Epithelial cell of proximal tubule (primary cell): ENCODE results near the gene CCDC17. TPM values are rescaled to one million over a fixed set of nuclear protein-coding genes. Genes with fewer than 3 reads are reported as not detected.

Experiments used
- DNase-seq: peaks from one replicate; pipeline ENCODE4 v3.0.0-alpha.2; 2011; ENCODE audit warnings: low read depth
- H3K4me3 ChIP-seq: 2 replicates; pipeline ENCODE4 v1.5.1; 2011; ENCODE audit warnings: low read depth, mild to moderate bottlenecking, low read length
- total RNA-seq: library from RNA; depleted of rRNA; stranded (reverse); fragments of >200 nt; gene quantifications from 2 replicates; pipeline ENCODE4 v1.2.3, GENCODE V29; 2015
- TF ChIP-seq, protein P1 (sequence below): conservative IDR thresholded peaks from 2 replicates; pipeline ENCODE4 v1.5.1; 2012; ENCODE audit warnings: low read depth, mild to moderate bottlenecking, low read length

The CCDC17 gene
- total RNA-seq, 1 donor from 2014 or later: not detected

DNA sequence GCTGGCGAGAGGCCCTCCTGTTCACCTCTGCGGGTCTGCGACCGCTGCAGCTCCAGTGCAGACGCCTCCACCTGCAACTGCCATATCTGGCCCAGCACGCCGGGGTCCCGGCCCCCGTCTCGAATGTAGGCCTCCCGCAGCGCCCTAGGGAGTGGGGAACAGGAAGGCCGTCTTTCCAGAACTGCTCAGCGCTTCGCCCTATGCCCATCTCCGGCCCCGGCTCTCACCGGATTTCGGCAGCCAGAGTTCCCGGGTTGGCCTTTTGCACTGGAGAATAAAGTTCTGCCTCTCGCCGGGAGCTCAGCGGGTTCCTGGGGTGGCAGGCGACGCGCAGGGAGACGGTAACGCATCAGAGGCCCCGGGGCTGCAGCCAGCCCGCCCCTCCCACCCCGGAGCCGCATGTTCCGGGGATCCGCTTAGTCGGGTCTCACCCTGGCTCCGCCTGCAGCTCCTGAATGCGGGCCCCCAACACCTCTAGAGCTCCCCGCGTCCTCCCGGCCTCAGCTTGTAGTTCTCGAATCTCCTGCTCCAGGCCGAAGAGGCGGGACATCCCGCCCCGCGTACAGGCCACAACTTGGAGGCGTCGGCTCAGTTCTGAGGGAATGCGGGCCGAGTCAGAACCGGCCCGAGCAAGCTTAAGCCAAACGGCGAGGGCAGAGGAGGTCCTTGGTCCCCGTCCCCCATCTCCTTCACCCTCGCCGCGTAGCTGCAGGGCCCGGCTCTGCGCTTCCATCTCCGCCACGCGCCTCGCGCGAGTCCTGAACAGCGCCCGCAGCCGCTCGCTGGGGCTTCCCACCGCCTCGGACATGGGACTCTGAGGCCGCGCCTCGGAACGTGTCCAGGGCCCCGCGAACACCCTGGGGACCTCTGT is 1.1 kb downstream of the CCDC17 start:
- H3K4me3 ChIP-seq: no peak overlapping the region
- TF ChIP-seq, protein P1, sequence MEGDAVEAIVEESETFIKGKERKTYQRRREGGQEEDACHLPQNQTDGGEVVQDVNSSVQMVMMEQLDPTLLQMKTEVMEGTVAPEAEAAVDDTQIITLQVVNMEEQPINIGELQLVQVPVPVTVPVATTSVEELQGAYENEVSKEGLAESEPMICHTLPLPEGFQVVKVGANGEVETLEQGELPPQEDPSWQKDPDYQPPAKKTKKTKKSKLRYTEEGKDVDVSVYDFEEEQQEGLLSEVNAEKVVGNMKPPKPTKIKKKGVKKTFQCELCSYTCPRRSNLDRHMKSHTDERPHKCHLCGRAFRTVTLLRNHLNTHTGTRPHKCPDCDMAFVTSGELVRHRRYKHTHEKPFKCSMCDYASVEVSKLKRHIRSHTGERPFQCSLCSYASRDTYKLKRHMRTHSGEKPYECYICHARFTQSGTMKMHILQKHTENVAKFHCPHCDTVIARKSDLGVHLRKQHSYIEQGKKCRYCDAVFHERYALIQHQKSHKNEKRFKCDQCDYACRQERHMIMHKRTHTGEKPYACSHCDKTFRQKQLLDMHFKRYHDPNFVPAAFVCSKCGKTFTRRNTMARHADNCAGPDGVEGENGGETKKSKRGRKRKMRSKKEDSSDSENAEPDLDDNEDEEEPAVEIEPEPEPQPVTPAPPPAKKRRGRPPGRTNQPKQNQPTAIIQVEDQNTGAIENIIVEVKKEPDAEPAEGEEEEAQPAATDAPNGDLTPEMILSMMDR: no peak
- no peak for DNase-seq

DNA sequence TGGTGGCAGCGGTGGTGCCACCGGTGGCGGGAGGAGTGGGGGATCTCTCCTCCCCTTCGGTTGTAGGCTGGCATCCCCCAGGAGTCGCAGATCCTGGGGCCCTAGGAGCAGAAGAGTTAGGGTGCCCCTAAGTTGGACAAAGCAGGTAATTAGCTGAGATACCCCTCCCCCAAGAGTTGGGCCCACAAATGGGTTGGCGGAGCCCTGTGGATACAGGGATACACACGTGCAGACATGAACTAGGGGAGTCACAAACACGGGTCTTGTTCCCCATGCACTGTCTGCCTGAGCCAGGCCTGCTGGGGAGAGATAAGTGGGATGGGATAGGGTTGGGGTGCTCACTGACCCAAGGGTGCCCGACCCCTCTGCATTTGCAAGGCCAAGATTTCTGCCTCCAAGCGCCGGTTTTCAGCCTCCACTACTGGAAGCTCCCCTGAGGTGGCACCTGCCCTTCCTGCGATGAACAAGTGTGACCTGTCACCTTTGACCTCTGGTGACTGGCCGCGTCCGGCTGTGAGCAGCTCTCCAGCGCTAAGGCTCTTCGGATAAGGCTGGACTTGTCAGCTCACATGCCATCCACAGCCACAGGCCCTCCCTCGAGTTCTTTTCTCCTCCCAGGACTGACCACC is 1.8 kb downstream of the CCDC17 start:
- no peak overlapping the region for H3K4me3 ChIP-seq
- no peak for DNase-seq
- TF ChIP-seq, protein P1: no peak

DNA sequence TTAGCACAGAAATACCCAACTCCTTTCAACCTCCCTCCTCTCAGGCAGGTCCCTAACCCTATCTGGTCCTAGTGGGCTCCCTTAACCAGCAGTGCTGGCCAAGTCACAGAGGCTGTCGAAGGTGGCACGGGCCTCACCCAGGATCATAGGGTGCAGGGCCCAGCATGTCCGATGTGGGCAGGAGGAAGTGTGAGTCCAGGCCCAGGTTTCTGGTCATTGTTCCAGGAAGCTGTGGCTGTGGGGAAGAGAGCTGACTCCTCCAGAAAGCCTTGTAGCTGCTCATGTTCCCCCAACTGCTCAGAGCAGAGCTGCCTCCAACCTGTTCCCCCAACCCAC is 2.4 kb downstream of the CCDC17 start:
- DNase-seq: no peak
- TF ChIP-seq, protein P1: no peak
- no peak overlapping the region for H3K4me3 ChIP-seq

DNA sequence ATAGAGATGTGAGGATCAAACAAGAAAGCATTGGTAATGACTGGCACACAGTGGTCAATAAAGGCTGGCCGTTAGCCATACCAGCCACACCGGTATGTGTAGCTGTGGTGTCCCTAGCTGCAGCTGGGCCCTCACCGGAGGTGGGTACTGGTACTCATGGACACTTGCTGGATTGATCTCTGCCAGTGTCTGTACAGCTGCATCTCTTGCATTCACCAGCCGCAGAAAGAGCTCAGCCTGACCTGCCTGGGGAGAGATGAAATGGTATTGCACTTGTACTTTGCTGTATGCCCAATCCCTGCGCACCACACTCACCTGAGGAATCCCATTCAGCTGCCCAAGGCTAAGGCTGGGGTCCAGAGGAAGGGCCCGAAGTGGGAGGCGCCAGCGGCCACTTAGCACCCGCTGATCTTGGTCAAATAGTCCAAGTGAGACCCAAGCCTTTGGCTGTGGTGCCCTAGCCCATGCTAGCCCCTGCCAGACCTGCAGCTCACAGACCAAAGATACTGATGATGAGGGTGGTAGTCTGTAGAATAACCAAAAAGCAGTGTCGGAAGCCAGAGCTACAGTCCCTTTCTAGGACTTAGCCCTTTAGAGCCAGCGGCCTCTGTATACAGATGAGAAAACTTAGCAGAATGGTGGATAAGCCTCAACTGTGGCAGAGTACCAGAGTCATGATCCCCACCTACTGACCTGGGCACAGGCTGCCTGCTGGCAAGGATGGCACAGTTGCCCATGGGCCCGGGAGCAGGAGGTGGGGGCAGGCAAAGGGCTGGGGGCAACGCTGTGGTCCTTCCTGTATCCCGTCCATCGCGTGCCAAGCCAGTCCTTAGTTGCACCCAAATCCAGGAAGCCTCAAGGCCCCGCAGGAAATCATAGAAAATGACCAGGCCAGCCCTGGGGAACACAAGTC is 3.0 kb downstream of the CCDC17 start:
- TF ChIP-seq, protein P1: no peak
- no peak for DNase-seq
- H3K4me3 ChIP-seq: no peak overlapping the region

DNA sequence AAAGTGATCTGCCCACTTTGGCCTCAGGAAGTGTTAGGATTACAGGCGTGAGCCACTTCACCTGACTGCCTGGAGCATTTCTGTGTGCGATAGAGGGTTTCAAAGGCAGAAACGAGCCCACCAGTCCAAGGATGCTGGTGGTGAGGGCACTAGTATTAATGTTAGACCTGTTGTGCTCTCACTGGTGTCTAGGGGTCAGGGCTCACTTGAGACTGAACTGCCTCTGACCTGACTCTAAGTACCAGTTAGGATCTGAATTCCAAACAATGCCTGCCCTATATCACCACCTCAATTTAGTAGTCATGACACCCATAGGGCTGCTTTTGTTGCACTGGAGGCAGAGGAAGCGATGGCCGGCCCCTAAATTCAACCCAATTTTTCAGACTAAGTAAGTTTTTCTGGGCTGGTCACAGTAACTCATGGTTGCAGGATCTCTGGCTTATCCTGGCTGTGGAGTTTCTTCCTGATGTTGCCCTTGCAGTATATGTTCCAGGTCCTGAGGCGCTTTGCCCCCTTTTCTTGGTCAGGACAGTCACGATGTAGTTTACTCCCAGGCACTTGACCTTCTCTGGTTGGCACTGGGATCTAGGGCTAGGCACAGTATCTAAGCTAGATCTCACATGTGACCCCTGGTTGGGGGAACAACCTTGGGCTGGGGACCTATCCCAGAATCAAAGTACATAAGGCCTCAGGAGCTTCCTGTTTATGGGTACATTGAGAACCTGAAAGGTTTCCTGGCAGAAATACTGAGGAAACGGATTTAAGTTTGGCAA is 4.5 kb downstream of the CCDC17 start:
- TF ChIP-seq, protein P1: no peak
- DNase-seq: no peak
- H3K4me3 ChIP-seq: no peak overlapping the region

DNA sequence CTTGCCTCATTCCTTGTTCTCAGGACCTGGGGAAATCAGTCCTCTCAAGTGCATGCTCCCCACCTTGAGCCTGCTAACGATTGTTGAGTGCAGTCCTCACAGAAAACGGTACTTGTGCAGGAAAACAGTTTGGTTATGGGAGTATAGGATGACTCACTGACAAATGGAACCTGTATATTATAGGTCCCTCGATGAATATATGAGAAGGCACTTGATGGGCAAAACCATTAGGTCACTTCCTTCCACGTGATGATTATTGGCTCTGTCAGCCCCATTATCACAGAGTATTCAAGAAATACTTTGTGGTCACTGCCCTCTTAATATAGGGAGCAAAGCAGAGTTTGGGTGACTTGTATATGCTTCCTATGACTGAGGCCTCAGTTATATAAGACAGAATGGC is 6.2 kb downstream of the CCDC17 start:
- DNase-seq: no peak
- TF ChIP-seq, protein P1: no peak
- H3K4me3 ChIP-seq: no peak overlapping the region
